Measurements from ENCODE around the gene CATSPER4.

CATSPER4 gene

DNA sequence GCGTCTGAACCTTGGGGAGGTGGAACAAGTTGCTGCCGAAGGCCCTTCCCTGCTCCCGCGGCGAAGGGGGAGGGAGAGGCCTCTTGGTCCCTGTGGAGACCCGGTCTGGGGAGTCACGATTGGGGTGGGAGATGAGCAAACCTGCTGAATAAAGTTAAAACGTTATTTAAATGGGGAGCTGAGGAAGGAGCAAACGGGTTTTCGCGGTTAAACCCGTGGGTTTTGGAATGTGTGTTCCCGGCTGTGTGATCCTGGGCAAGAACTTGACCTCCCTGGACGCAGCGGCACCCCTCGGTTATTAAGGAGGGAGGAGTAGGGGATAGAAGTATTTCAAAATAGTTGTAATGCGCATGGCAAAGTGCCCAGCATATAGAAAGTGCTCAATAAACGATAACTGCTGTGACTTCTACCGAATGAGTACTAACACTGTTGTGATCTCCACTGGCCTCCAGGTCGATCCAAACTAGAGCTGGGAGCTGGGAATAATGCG lies 28.1 kb upstream of the CATSPER4 start:
- no peak for TF ChIP-seq CREB1 (IDR thresholded peaks at IDR 0.05; ENCODE audit: low read depth)

DNA sequence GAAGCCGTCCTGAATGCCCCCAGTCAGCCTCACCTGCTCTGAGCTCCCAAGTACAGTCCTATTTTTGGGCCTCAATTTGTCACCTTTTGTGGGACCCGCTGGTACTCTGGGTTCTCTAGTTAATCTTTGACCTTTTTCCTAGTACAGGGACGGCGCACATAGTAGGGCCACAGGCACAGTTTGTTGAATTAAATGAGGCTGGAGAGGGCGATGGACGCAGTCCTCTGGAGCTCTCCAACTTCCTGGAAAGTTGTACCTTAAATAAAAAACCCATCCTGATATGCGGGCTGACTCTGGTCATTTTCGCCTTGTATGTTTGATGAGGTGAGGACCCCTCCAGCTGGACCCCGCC lies 26.7 kb upstream of the CATSPER4 start:
- TF ChIP-seq ZBTB7A (IDR thresholded peaks at IDR 0.05; ENCODE audit: low read depth) (no peak), TAF1 (IDR thresholded peaks at IDR 0.05; ENCODE audit: low read depth) (no peak), CREB1 (IDR thresholded peaks at IDR 0.05; ENCODE audit: low read depth) (no peak)

DNA sequence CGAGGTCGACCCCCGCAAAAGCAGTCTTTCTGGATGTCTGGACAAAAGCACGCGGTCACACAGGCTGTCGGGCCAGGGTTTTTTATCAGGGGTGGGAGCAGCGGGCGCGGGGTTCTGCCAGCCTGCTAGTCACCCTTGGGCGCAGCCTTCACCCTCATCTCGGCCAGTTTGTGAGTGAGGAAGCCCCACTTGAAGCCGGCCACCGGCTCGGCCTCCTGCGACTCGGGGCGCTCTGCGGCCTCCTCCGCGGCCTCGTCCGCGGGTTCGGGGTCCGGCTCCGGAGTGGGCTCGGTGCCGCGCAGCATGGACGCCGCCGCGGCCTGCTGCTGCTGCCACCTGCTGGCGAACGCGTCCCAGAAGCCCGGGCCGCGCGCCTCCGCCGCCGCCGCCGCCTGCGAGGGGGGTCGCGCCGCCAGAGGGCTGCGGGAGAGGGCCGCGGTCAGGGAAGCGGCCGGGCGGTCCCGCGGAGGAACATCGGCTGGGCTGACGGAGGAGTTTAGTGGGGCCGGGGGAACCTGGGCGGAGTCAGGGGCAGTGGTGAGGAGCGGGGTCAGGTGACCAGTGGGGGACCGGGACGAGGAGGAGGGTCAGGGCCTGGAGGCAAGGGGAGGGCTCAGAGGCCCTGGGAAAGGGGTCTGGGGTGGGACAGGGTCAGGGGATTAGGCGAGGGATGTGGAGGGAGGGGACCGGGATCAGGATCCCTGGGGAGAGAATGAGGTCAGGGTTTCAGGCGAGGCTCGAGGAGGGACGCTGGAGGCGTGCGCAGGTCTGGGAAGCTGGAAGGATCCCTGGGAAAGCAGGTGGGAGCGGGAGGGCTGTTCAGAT lies 26.2 kb upstream of the CATSPER4 start:
- TF ChIP-seq YY1 (IDR thresholded peaks at IDR 0.05; ENCODE audit: low read depth): 0 out of 2 replicates have a peak, but pooled peaks have one; percentile 52
- TF ChIP-seq USF1 (IDR thresholded peaks at IDR 0.05): peak; percentile 79
- TF ChIP-seq CREB1 (IDR thresholded peaks at IDR 0.05; ENCODE audit: low read depth): no peak
- TF ChIP-seq, protein P1, sequence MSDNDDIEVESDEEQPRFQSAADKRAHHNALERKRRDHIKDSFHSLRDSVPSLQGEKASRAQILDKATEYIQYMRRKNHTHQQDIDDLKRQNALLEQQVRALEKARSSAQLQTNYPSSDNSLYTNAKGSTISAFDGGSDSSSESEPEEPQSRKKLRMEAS (IDR thresholded peaks at IDR 0.05): no peak
- TF ChIP-seq RAD21 (IDR thresholded peaks at IDR 0.05; ENCODE audit: low read depth): 0 out of 2 replicates have a peak, but pooled peaks have one; percentile 8
- TF ChIP-seq ZBTB7A (IDR thresholded peaks at IDR 0.05; ENCODE audit: low read depth): no peak

- TF ChIP-seq EP300 (IDR thresholded peaks at IDR 0.05; ENCODE audit: borderline replicate concordance) (no peak), ZBTB7A (IDR thresholded peaks at IDR 0.05; ENCODE audit: low read depth) (no peak), CREB1 (IDR thresholded peaks at IDR 0.05; ENCODE audit: low read depth) (no peak), REST (IDR thresholded peaks at IDR 0.05; ENCODE audit: low read depth) (no peak), RAD21 (IDR thresholded peaks at IDR 0.05; ENCODE audit: low read depth) (no peak), NFIC (IDR thresholded peaks at IDR 0.05) (no peak)
- TF ChIP-seq, protein P1 (IDR thresholded peaks at IDR 0.05): no peak
These were observed 25.2 kb upstream of the CATSPER4 start for GRCh38 chr1:26164861-26165842.

DNA sequence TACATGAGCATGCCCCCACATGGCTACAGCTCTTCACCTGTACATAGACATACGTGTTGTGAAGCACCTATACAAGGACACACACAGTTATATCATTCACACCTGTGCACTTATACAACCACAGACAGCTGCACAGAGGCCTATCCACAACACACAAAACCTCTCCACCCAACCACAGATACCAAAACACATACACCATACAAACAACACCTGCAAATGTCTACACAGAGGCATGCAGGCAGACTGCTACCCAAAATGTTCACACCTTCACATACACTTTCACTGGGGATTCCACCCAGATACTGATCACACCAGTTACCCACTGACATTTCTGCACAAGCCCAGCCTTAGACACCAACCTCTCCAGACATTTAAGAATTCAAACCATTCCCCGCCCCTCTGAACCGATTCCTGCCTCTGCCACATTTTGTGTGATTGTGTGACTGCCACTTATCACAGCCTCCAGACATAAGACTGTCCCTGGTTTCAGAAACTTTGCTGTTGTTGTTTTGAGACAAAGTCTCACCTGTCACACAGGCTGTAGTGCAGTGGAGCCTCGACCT lies 23.6 kb upstream of the CATSPER4 start:
- TF ChIP-seq CEBPB (IDR thresholded peaks at IDR 0.05): no peak
- TF ChIP-seq TCF12 (IDR thresholded peaks at IDR 0.05; ENCODE audit: low read depth): no peak
- no peak for TF ChIP-seq EP300 (IDR thresholded peaks at IDR 0.05; ENCODE audit: borderline replicate concordance)
- TF ChIP-seq TAF1 (IDR thresholded peaks at IDR 0.05; ENCODE audit: low read depth): no peak
- TF ChIP-seq REST (IDR thresholded peaks at IDR 0.05; ENCODE audit: low read depth): no peak
- no peak for TF ChIP-seq YY1 (IDR thresholded peaks at IDR 0.05; ENCODE audit: low read depth)
- no peak for TF ChIP-seq CREB1 (IDR thresholded peaks at IDR 0.05; ENCODE audit: low read depth)
- TF ChIP-seq, protein P1 (IDR thresholded peaks at IDR 0.05): no peak
- TF ChIP-seq ZBTB7A (IDR thresholded peaks at IDR 0.05; ENCODE audit: low read depth): no peak
- TF ChIP-seq NFIC (IDR thresholded peaks at IDR 0.05): no peak
- TF ChIP-seq TEAD4 (IDR thresholded peaks at IDR 0.05): no peak
